Kidney epithelial cell (primary cell): Measurements from ENCODE around the gene WDR27. TPM values are rescaled to one million over a fixed set of nuclear protein-coding genes. Genes with fewer than 3 reads are reported as not detected.

Experiments
- DNase-seq: peaks from one replicate; pipeline ENCODE4 v3.0.0-alpha.2; 2010; ENCODE audit warnings: low read depth
- H3K27me3 ChIP-seq: 2 replicates; pipeline ENCODE4 v1.6.0; 2011; ENCODE audit warnings: low read length; ENCODE audit not compliant: control insufficient read depth, insufficient read depth
- H3K36me3 ChIP-seq: 2 replicates; pipeline ENCODE4 v1.5.1; 2011; ENCODE audit warnings: low read length; ENCODE audit not compliant: control insufficient read depth, insufficient read depth
- H3K4me3 ChIP-seq: 2 replicates; pipeline ENCODE4 v1.5.1; 2011; ENCODE audit warnings: low read depth, mild to moderate bottlenecking, control low read depth, low read length
- CTCF ChIP-seq: IDR thresholded peaks from 2 replicates; pipeline ENCODE4 v1.5.1; 2011; ENCODE audit warnings: mild to moderate bottlenecking, moderate library complexity, low read length, control low read depth, inconsistent platforms; ENCODE audit not compliant: insufficient read depth, poor library complexity, severe bottlenecking
- total RNA-seq: library from RNA; depleted of rRNA; stranded (reverse); fragments of >200 nt; gene quantifications from 2 replicates; pipeline ENCODE4 v1.2.3, GENCODE V29; 2015

The WDR27 gene
- total RNA-seq, 1 donor from 2014 or later: 27.0 TPM

- TF ChIP-seq CTCF: no peak
- no peaks in the 10 kb centered on the region for H3K36me3 ChIP-seq
- no peak for DNase-seq
- H3K4me3 ChIP-seq: no peak overlapping the region
- H3K27me3 ChIP-seq: no peaks in the 10 kb centered on the region
These were observed 26.8 kb downstream of the WDR27 start for GRCh38 chr6:169675011-169675410.

- H3K36me3 ChIP-seq: no peaks in the 10 kb centered on the region
These were observed 30.3 kb downstream of the WDR27 start for GRCh38 chr6:169671563-169671962.

GRCh38 chr6:169669889-169670288 is 31.9 kb downstream of the WDR27 start:
- no peak for TF ChIP-seq CTCF
- no peak for DNase-seq

More at GRCh38 chr6:169671563-169671962, 30.3 kb downstream of the WDR27 start:
- Histone ChIP-seq H3K27me3 (no peaks in the 10 kb centered on the region), H3K4me3 (no peak overlapping the region)
- TF ChIP-seq CTCF: no peak
- DNase-seq: no peak

GRCh38 chr6:169669147-169669546 is 32.7 kb downstream of the WDR27 start:
- Histone ChIP-seq H3K27me3 (no peaks in the 10 kb centered on the region), H3K36me3 (no peaks in the 10 kb centered on the region), H3K4me3 (no peak overlapping the region)
- TF ChIP-seq CTCF: no peak
- no peak for DNase-seq

More at GRCh38 chr6:169669889-169670288, 31.9 kb downstream of the WDR27 start:
- no peak overlapping the region for H3K4me3 ChIP-seq
- no peaks in the 10 kb centered on the region for H3K27me3 ChIP-seq
- H3K36me3 ChIP-seq: no peaks in the 10 kb centered on the region

GRCh38 chr6:169668203-169668847 is 33.5 kb downstream of the WDR27 start:
- no peak overlapping the region for H3K4me3 ChIP-seq
- no peaks in the 10 kb centered on the region for H3K27me3 ChIP-seq
- no peak for DNase-seq
- H3K36me3 ChIP-seq: no peaks in the 10 kb centered on the region
- TF ChIP-seq CTCF: no peak

GRCh38 chr6:169667716-169668115 is 34.1 kb downstream of the WDR27 start:
- H3K4me3 ChIP-seq: no peak overlapping the region
- TF ChIP-seq CTCF: no peak
- H3K36me3 ChIP-seq: no peaks in the 10 kb centered on the region
- no peaks in the 10 kb centered on the region for H3K27me3 ChIP-seq
- no peak for DNase-seq
